HG03135 (cell line): ENCODE data around the gene INIP.

Experiments
- ATAC-seq: cut with Tn5 transposase; IDR thresholded peaks from one replicate; pipeline ENCODE4 v1.9.1; 2021; ENCODE audit warnings: mild to moderate bottlenecking, moderate library complexity; ENCODE audit not compliant: unreplicated experiment

The INIP gene

GRCh38 chr9:112717661-112718331 lies at the start of gene INIP:
INIP (minus strand) TSS chr9:112718117; CDS start chr9:112716485, 1,632 bp downstream.
- peak; percentile 96 for ATAC-seq

GRCh38 chr9:112765281-112765680 lies 47.4 kb upstream of the INIP start:
- ATAC-seq = no peak

GRCh38 chr9:112764837-112765236 lies 46.9 kb upstream of the INIP start:
- no peak for ATAC-seq

- ATAC-seq = no peak
Observed at GRCh38 chr9:112764344-112764743, 46.4 kb upstream of the INIP start.

GRCh38 chr9:112762726-112763518 lies 45.0 kb upstream of the INIP start:
- no peak for ATAC-seq

- ATAC-seq = no peak
Observed at GRCh38 chr9:112761912-112762655, 44.2 kb upstream of the INIP start.

- no peak for ATAC-seq
Observed at GRCh38 chr9:112760821-112761220, 42.9 kb upstream of the INIP start.

GRCh38 chr9:112757940-112758339 lies 40.0 kb upstream of the INIP start:
- ATAC-seq = no peak

- ATAC-seq = no peak
Observed at GRCh38 chr9:112757282-112757883, 39.5 kb upstream of the INIP start.

GRCh38 chr9:112755675-112756074 lies 37.8 kb upstream of the INIP start:
- ATAC-seq = no peak

GRCh38 chr9:112755016-112755427 lies 37.1 kb upstream of the INIP start:
- ATAC-seq = no peak

GRCh38 chr9:112754578-112754977 lies 36.7 kb upstream of the INIP start:
- ATAC-seq = no peak

GRCh38 chr9:112753725-112754124 lies 35.8 kb upstream of the INIP start:
- ATAC-seq = no peak

- ATAC-seq = no peak
Observed at GRCh38 chr9:112752334-112753125, 34.6 kb upstream of the INIP start.

- ATAC-seq = peak; percentile 23
Observed at GRCh38 chr9:112751056-112751795, 33.3 kb upstream of the INIP start.

- ATAC-seq = no peak
Observed at GRCh38 chr9:112750764-112751055, 32.8 kb upstream of the INIP start.

GRCh38 chr9:112750016-112750763 lies 32.3 kb upstream of the INIP start, which contains the start of gene SNX30:
SNX30 (plus strand) TSS chr9:112750760; CDS start chr9:112751002, 242 bp downstream.
- ATAC-seq = peak; percentile 80

- no peak for ATAC-seq
Observed at GRCh38 chr9:112747094-112747493, 29.2 kb upstream of the INIP start.

- no peak for ATAC-seq
Observed at GRCh38 chr9:112744177-112744576, 26.3 kb upstream of the INIP start.
